Stimulated activated CD8-positive, alpha-beta memory T cell treated with anti-CD3 and anti-CD28 coated beads, Interleukin-15, amount 100 ng/mL, for 1 hour (primary cell): ENCODE measurements around the gene ACTRT3.
A peak's percentile ranks its signal among the peaks of the same experiment; 100 is the strongest.
"Not testable (repeated sequence)": the region's sequence is repeated elsewhere in the genome, so short reads cannot be mapped to it uniquely, and the experiment has no call there.

Experiments
- DNase-seq: peaks from one replicate; pipeline ENCODE4 v3.0.0-alpha.2; 2020; ENCODE audit warnings: low read depth

ACTRT3 gene

GRCh38 chr3:169772897-169773816 is 3.8 kb upstream of the ACTRT3 start, which contains the start of gene MYNN:
Gene MYNN, plus strand, starts transcription at chr3:169773396. Its CDS starts 900 bp downstream, at chr3:169774296.
- DNase-seq = peak; percentile 87

- no peak for DNase-seq
These were observed 3.0 kb upstream of the ACTRT3 start for GRCh38 chr3:169772305-169772896.

GRCh38 chr3:169771497-169772304 is 2.3 kb upstream of the ACTRT3 start:
- DNase-seq = peak; percentile 20

- peak; percentile 80 for DNase-seq
These were observed 4.3 kb downstream of the ACTRT3 start, which contains the start of gene TERC for GRCh38 chr3:169764882-169765612. Gene TERC, minus strand, starts transcription at chr3:169765060.

- peak; percentile 31 for DNase-seq
These were observed 5.0 kb downstream of the ACTRT3 start for GRCh38 chr3:169764312-169764881.

GRCh38 chr3:169760479-169760878 is 8.9 kb downstream of the ACTRT3 start:
- DNase-seq = no peak

- no peak for DNase-seq
These were observed 10.1 kb downstream of the ACTRT3 start for GRCh38 chr3:169759256-169759655.

GRCh38 chr3:169758359-169758994 is 10.9 kb downstream of the ACTRT3 start:
- no peak for DNase-seq

GRCh38 chr3:169755488-169755887 is 13.9 kb downstream of the ACTRT3 start:
- no peak for DNase-seq

- no peak for DNase-seq
These were observed 14.7 kb downstream of the ACTRT3 start for GRCh38 chr3:169754711-169755110.

- DNase-seq = no peak
These were observed 17.5 kb downstream of the ACTRT3 start for GRCh38 chr3:169751875-169752274.

GRCh38 chr3:169750665-169751064 is 18.7 kb downstream of the ACTRT3 start:
- no peak for DNase-seq

GRCh38 chr3:169748670-169749069 is 20.7 kb downstream of the ACTRT3 start:
- DNase-seq = no peak

GRCh38 chr3:169746924-169747323 is 22.4 kb downstream of the ACTRT3 start:
- no peak for DNase-seq

- DNase-seq = no peak
These were observed 24.9 kb downstream of the ACTRT3 start for GRCh38 chr3:169744366-169745054.

GRCh38 chr3:169739067-169739466 is 30.3 kb downstream of the ACTRT3 start:
- no peak for DNase-seq

GRCh38 chr3:169731857-169732256 is 37.5 kb downstream of the ACTRT3 start:
- not testable (repeated sequence) for DNase-seq

- no peak for DNase-seq
These were observed 46.6 kb downstream of the ACTRT3 start for GRCh38 chr3:169722724-169723123.

- DNase-seq = not testable (repeated sequence)
These were observed 50.9 kb downstream of the ACTRT3 start for GRCh38 chr3:169718415-169718814.
